Measurements from ENCODE around the gene ERCC6L. TPM values are rescaled to one million over a fixed set of nuclear protein-coding genes. Genes with fewer than 3 reads are reported as not detected.

The ERCC6L gene
- total and polyA plus RNA-seq, 2 of the 4 experiments (the other 2 are of a cell fraction): 2.3 to 5.4 TPM

- H4K20me1 ChIP-seq (ENCODE audit: insufficient read depth, low read length): no peaks in the 10 kb centered on the region
- peak overlapping the region; percentile 77 for H4K91ac ChIP-seq (ENCODE audit: insufficient read depth, low read depth, low read length)
- peak overlapping the region; percentile 76 to 88; a peak in 3 of 4 replicates for H4K8ac ChIP-seq (ENCODE audit: low read depth in 2 of 2, low read length in 2 of 2)
- POLR2A ChIA-PET (ENCODE audit: unreplicated experiment): interaction anchor here (1.1 kb wide), 1 partner anchor 11 kb away, joined by 3 read pairs; no protein-coding TSS in a partner anchor
- CTCF ChIA-PET: no interaction called here
- H3K23ac ChIP-seq (ENCODE audit: low read depth, low read length): peak overlapping the region; percentile 75; the same call in 1 of the 2 replicates
- peak overlapping the region; percentile 74 for H2AK9ac ChIP-seq (replicated peaks; ENCODE audit: low read depth, low read length, poor library complexity)
- H3K4me1 ChIP-seq (ENCODE audit: control insufficient read depth, insufficient read depth, low read length): peaks cover 8% of the 10 kb centered on the region
- H2BK20ac ChIP-seq (ENCODE audit: low read depth, low read length): peak overlapping the region; percentile 88
- peak overlapping the region; percentile 84 for H3K14ac ChIP-seq (replicated peaks; ENCODE audit: low read depth, low read length)
- peak overlapping the region; percentile 92 for H3K4ac ChIP-seq (ENCODE audit: low read depth, low read length)
- H3K9me3 ChIP-seq (ENCODE audit: control insufficient read depth, insufficient read depth, low read length): no peaks in the 10 kb centered on the region
- H3K4me2 ChIP-seq (ENCODE audit: low read depth, low read length): no peak overlapping the region
- ATAC-seq (ENCODE audit: low read depth): peak; percentile 89
- H3K9me1 ChIP-seq (ENCODE audit: insufficient read depth, low read length): peaks cover 9% of the 10 kb centered on the region
- BruUV-seq (replicated peaks): no TSS peak
- H3K79me1 ChIP-seq (ENCODE audit: low read depth in 1 of 2, low read length in 2 of 2): no peaks in the 10 kb centered on the region
- H3K4me3 ChIP-seq (ENCODE audit: insufficient read depth, low read depth, low read length): no peak overlapping the region
- peak overlapping the region; percentile 88 for H4K5ac ChIP-seq (ENCODE audit: low read depth, low read length)
- peak overlapping the region; percentile 51 for H2AK5ac ChIP-seq (ENCODE audit: low read depth, low read length)
- in situ Hi-C loops (cut with MboI; ENCODE audit: low sequenced_read_pairs): no loop called here
- TF ChIP-seq POLR2A (IDR thresholded peaks at IDR 0.05; ENCODE audit: low read depth, low read length) (no peak), NFE2L2 (IDR thresholded peaks at IDR 0.05; ENCODE audit: low read depth, low read length) (no peak)
- TF ChIP-seq, protein P1, sequence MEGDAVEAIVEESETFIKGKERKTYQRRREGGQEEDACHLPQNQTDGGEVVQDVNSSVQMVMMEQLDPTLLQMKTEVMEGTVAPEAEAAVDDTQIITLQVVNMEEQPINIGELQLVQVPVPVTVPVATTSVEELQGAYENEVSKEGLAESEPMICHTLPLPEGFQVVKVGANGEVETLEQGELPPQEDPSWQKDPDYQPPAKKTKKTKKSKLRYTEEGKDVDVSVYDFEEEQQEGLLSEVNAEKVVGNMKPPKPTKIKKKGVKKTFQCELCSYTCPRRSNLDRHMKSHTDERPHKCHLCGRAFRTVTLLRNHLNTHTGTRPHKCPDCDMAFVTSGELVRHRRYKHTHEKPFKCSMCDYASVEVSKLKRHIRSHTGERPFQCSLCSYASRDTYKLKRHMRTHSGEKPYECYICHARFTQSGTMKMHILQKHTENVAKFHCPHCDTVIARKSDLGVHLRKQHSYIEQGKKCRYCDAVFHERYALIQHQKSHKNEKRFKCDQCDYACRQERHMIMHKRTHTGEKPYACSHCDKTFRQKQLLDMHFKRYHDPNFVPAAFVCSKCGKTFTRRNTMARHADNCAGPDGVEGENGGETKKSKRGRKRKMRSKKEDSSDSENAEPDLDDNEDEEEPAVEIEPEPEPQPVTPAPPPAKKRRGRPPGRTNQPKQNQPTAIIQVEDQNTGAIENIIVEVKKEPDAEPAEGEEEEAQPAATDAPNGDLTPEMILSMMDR (conservative IDR thresholded peaks at IDR 0.05; ENCODE audit: low read depth, low read length): no peak
- peaks cover 28% of the 10 kb centered on the region for H3K27me3 ChIP-seq (ENCODE audit: control insufficient read depth, insufficient read depth, low read length)
- no peak overlapping the region for H3K56ac ChIP-seq (ENCODE audit: extremely low read depth, insufficient read depth, low read length)
- no peaks in the 10 kb centered on the region for H3K36me3 ChIP-seq (ENCODE audit: control insufficient read depth, insufficient read depth, low read length)
- intact Hi-C loops (cut with micrococcal nuclease): loop anchor here (10.0 kb wide), 1 partner anchor 217 kb away; no protein-coding TSS in a partner anchor
- H2BK5ac ChIP-seq (ENCODE audit: low read depth, low read length, poor library complexity, severe bottlenecking): peak overlapping the region; percentile 87
- dilution Hi-C loops (cut with HindIII; ENCODE audit: low sequenced_read_pairs, unreplicated experiment): no loop called here
- H3K9ac ChIP-seq (ENCODE audit: low read depth, low read length): no peak overlapping the region
- peak overlapping the region; percentile 76; the same call in 2 of the 3 replicates for H2BK15ac ChIP-seq (ENCODE audit: low read depth, low read length)
- peak; percentile 84 for DNase-seq
- peak overlapping the region; percentile 91 for H2BK120ac ChIP-seq (ENCODE audit: low read depth, low read length)
- H3K27ac ChIP-seq (ENCODE audit: insufficient read depth, low read length): peak overlapping the region; percentile 30
- WGBS, 2 experiments (ENCODE audit: extremely low coverage in 2 of 2, insufficient read length in 1 of 2): 56% methylated on average over 4 of the region's 7 CpGs; no CpG with 5 or more reads in 1 of the 2 experiments
- H2AFZ ChIP-seq (replicated peaks; ENCODE audit: low read length, poor library complexity): peak overlapping the region; percentile 84
- H3K18ac ChIP-seq (ENCODE audit: low read depth, low read length): peak overlapping the region; percentile 80
These were observed 19.3 kb upstream of the ERCC6L start for GRCh38 chrX:72258174-72258573.

Data from IMR-90 (cell line).